GM18498 (cell line): ENCODE measurements around the gene IQGAP2.

ENCODE experiments used
- ATAC-seq: cut with Tn5 transposase; IDR thresholded peaks from one replicate; pipeline ENCODE4 v1.9.1; 2021; ENCODE audit warnings: mild to moderate bottlenecking, moderate library complexity; ENCODE audit not compliant: unreplicated experiment

The IQGAP2 gene

DNA sequence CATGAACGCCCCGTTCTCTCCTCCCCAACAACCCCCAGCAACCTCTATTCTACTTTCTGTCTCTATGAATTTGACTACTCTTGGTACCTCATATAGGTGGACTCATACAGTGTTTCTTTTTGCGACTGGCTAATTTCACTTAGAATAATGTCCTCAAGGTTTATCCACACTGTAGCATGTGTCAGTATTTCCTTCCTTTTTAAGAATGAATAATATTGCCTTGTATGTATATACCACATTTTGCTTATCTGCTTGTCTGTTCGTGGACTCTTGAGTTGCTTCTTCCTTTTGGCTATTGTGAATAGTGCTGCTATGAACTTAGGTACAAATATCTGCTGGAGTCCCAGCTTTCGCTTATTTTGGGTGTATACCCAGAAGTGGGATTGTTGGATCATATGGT lies 42.7 kb downstream of the IQGAP2 start:
- no peak for ATAC-seq

DNA sequence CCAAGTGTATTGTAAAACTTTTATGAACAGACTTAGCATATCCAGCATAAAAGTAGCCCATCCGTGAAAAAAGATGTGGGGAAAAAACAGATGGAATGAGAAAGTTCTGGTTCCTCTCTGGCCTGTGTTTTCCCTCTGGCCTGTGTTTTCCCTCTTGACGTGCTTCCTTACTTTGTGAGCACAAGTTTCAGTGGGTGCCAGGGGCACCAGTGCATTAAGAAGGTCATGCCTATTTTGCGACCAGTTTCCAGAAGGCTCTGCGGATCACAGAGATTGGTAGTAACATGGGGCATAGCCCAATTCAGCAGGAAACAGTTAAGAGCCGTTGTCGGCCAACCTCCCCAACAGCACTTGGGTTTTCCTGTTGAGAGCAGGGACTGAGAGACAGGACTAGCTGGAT lies 43.7 kb downstream of the IQGAP2 start:
- no peak for ATAC-seq

DNA sequence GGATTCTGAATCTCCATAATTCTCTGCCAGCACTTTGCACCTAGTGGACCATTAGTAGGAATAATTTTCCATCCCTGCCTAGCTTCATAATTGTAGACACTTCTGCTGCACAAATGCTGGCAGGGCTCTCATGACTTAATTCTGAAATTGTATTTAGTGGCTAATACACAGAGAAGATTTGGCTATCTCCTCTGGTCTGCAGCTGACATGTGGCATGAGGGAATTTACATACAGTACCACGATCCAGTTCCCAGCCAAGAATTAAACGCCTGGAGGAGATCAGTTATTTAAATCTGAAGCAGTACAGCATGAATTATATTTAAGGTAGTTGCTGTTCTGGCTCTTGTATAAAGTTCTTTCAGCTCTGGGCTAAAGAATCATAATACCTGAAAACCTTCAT lies 46.5 kb downstream of the IQGAP2 start:
- no peak for ATAC-seq

DNA sequence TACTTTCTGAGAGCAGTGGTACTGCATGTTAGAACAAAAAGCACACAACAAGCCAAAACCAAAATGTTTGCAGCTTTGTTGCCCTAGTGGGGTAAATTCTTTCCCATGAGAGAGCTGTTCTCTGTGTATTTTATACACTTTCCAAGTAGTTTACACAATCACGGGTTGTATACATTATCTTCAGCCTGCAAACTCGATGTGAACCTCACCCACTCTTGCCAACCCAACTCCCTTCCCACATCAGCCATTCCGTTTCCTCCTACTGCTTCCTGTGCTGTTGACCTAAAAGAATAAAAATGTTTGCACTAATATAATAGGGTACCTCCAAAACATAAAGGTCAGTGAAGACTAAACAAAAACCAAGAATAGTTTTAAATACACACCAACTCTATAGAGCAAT lies 47.0 kb downstream of the IQGAP2 start:
- ATAC-seq = no peak

DNA sequence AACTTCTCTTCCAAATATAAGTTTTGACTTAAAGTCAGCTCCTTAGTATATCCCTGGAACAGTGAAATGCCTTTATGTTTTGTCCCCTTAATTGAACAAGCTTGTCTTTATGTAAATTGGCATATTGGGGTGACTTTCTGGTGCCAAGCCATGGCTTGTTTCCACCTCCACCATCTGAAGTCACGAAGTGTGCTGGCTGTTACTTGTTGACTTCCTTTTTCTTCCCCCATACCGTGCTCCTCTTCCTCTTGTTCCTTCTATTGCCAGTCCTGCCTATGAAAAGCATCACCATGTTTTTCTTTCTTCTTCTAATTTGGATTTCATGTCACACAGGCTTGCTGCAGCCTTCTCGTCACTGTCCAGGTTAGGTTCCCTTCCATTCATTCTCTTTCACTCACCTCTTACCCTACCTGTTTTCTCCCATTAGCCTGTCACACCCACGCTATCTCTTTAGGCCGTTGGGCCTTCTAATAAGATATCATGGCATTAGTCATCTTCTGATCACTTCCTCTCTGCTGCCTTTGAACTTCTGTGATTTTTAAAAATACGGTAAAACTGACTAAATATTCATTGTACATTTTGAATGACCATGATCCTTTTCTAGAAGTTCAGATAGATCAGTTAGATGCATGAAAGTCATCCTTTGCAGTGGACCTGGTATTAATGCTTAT lies 48.1 kb downstream of the IQGAP2 start:
- no peak for ATAC-seq

DNA sequence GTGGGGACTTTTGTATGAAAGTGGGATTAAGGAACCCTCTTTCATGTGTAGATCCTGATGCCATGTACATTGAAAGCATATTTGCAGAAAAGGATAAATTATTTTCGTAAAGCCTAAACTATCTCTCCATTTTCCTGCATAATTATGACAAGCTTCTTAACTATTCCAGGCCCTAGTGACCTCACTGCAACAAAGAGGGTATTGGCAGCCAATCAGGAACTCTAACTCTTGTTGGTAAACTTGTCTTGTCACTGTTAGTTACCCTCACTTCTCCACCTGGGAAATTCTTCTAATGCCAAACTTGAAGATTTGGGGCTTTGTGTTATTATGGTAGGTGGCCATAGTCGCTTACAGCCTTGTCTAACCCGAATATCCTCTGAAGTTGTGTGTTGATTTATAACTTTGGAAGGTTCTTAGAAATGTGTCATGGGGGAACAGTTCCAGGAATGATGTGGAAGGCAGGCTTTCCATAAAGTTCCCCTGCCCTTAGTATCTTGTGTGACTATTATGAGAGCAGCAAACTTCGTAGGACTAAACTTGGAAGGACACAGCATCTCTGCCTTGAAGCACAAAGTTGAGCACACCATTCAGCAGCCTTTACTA lies 52.5 kb downstream of the IQGAP2 start:
- ATAC-seq = no peak

DNA sequence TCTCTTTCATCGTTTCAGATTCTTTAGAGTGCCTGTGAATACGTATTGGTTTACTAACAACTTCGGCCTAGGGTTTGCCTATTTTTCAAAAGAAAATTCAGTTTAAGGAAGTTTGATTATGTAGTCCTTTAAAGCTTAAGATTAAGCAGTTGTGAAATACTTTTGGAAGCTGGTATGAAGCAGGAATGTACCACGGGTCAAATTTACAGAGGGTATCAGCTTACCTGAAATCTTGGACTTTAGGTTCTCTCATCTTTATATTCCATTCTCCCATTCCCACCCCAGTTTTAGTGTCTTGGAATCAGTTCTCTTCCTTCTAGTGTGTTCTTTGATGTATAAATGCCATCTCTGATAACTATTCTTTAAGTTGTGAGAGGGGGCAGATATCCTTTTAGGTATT lies 53.2 kb downstream of the IQGAP2 start:
- no peak for ATAC-seq

DNA sequence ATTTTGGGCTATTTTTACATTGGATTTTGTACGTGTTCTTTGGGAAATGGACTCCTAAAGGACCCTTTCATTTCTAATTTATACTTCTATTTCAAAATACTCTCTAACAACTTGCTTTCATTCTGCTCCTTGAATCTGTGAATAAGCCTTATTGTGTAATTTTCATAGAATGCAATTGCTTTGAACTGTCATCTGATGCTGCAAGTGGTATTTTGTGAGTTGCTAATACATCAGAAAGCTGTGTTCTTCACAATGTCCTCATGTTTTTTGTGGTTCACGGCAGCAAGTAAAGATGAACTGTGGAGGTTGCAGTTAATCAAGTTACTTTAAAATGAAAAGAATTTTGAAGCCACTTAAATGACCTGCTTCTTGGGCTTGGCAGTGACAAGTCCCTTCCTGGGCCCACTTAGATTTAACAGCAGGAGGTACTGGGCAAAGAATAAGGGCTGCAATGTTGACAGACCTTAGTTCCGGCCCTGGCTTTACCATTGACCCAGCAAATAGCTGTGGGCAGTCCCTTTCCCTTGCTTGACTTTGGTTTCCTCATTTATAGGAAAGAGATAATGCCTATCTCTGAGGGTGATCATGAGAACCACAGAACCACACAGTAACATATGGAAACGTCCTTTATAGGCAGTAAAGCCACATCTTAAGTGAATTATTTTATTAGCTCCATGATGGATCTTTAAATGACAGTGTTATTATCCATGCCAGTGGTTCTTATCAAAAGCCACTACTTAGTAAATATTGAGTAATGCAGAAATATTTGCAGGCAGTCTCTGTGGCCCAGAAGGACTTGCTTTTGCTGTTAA lies 54.8 kb downstream of the IQGAP2 start:
- ATAC-seq = no peak

DNA sequence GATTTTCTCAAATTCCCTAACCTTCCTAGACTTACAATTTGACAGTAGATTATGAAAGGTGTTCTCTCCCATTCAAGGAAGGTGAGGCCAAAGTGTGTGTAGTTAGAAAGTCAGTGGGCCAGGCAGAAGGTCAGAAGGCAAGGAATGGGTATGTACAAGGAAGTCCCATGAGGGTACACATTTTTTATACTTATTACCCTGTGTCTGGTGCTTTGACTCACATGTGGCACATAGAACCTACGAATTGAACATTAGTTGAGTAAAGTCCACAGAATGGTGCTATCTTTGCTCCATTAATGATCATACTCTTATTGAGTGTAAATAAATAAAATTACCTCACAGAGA lies 55.4 kb downstream of the IQGAP2 start:
- no peak for ATAC-seq

DNA sequence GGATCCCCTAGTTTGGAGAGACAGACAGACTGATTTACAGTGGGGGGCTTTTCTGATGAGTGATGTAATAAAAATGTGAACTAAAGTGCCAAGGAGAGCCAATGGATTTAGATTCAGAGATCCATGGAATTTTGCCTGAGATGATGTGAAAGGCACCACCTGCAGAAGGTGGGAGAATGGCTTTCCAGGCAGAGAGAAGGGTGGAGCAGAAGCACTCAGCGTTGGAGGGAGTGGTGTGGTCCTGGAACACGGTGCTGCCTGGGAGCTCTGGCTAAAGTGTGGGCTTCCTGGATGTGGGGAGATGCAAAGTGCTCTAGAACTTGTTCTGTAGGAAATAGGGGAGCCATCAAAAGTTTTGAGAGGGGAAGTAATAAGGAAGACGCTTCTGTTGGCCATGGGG lies 57.0 kb downstream of the IQGAP2 start:
- ATAC-seq = no peak

DNA sequence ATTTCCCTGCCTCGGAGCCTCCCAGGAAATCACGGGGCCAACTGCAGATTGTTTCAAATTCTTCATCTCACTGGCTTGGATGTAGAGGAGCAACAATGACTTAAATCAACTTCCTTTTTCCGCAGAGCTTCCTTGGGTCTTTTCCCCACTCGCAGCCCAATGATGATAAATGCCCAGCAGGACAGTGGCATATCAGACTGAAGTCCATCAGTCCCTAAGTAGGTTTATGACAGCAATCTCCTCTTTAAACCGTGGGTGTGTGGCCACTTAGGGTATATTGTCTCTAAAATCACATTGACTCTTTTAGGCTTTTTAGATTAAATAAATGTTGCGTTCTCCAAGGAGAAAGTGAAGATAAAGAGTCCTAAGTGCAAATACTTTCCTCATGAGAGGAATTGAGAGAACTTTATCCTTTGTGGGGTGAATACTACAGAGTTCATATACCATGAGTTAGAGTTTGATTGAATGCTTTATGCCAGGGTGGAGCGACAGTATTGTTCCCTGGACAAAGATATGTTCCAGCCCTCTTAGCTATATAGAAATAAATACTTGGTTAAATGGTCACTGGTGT lies 59.1 kb downstream of the IQGAP2 start:
- ATAC-seq = no peak

DNA sequence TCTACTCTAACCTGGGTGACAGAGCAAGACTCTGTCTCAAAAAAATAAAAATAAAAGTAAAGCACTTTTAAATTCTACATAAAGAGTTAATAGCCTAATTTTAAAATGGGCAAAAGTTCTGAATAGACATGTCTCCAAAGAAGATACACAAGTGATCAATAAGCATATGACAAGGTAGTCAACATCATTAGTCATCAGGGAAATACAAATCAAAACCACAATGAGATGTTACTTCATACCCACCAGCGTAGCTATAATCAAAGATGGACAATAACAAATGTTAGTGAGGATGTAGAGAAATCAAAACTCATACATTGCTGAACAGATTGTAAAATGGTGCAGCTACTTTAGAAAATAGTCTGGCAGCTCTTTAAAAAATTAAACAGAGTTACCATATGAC lies 64.1 kb downstream of the IQGAP2 start:
- ATAC-seq = no peak

DNA sequence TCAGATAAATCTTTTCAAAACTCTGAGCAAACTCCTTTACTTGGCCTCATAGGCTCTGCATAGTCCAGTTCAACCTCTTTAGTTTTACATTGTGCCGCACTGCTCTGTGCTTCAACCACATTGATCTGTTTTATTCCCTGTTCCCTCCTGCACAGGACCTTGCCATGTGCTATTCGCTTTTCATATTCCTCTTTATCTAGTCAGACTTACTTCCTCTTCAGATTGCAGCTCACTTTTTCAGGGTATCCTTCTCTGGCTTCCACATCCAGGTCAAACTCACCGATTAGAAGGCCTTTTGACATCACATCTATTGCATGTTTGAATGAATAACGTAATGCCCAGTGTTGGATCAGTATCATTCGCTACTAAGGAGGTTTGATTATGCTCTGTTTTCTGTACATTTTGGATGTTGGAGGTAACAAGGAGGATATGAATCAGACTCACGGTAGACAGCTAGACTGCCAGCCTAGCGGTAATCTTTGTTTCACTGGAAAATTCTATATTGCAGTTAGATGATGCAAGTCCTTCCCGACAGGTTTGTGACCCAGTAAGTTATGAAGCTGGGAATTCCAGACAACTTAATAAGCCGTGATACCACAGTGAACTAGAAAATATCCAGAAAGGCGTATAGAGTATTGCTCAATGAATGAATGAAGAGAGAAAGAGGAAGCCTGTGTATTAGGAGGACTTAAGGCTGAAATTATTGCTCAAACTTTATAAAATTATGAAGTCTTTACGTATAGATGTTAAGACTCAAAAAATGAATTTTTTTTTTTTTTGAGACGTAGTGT lies 65.7 kb downstream of the IQGAP2 start:
- ATAC-seq = no peak

DNA sequence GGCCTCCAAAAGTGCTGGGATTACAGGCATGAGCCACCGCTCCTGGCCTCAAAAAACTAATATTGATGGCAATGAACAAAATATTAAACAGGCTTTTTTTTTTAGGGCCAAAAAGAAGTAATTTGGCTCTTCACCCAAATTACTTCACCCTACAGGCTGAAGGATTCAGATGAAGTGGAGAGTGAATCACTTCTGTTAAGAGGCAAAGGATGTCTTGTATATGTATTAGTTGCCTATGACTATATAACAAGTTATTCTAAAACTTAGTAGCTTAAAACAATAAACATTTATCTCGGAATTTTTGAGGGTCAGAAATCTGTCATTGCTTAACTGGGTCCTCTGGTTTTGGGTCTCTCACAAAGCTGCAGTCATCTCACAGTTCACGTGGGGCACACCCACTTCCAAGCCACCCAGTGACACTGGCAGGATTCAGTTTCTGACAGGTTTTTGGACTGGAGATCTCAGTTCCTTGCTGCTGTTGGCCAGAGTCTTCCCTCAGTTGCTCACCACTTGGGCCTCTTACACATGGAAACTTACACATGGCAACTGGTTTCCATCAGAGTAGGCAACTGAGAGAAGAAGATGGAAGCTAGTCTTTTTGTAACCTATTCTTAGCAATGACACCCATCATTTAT lies 66.7 kb downstream of the IQGAP2 start:
- no peak for ATAC-seq

DNA sequence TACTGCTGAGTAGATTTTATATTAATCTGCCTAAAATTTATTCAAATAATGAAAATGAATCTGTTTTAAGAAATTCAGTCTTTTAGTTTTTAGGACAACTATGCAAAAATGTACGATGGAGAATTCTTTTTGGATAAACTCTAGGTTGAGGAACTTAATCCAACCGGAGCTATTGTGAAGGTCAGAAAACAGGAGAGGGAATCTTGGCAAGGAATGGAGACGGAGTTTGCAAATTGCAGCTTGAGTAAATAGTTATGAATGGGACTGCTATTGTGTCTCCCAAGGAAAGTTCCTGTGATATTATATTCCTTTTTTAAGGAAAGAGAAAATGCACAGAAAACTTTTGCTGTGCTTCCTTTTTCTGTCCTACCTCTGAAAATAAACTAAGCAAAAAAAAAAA lies 67.9 kb downstream of the IQGAP2 start:
- ATAC-seq = no peak

DNA sequence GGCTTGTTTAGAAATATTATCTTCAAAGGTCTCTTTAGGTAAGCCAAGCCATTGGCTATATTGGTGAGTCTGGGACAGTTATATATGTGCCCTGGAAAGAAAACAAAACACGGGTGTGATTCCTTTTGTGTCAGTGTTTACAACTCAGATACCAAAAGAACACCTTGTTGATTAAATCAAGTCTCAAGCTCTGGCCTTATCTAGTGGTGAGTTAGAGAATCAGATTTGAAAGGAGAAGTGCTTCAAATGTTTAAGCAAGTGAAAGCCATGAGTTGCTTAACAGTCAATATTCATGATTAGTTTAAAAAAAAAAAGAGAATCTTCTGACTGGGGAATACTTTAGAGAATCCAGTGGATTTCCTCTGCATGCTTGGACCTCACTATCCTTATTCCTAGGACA lies 68.3 kb downstream of the IQGAP2 start:
- no peak for ATAC-seq

DNA sequence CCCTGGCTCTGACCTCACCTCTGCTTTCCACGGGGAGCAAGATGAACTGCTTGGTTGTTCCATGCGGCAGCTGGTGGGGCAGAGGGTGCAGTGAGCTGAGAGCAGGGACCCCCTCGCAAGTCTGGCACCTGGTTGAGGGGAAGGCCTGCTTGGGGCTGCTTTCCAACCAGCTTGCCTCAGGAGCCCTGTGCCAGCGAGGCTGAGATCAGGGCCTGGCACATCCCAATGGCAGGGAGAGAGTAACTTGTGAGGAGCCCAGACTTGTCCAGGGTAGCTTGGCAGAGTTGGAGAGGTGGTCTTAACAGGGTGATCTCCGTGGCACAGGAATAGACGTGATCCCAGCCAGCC lies 68.9 kb downstream of the IQGAP2 start:
- ATAC-seq = no peak

DNA sequence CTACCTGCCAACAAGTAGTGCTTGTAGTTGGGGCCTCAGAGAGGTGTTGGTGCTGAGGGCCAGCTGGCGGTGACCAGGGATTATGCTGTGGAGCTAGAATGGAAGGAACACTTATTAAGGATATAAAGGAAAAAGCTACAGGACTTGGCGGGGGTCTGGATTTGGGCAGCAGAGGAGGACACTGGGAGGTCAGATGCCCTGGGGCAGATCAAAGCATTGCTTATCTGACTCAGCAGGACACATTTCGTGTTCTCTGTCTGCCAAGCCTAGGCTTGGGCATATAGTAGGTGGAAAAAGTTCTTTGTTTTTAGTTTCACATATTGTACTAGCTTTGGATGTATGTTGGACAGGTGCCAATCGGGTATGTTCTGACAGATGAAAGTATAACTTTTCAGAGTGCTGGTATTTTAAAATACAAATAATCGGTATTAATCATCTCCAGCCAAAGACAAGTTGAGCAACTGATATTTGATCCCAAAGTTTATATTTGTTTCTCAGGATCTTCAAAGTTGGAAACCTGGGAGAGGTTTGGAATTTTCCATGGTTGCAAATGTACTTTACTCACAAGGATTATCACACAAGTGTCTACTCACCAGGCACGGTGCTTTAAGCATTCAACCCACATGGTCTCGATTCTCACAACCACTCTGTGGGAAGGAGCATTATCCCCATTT lies 69.4 kb downstream of the IQGAP2 start:
- ATAC-seq = no peak

DNA sequence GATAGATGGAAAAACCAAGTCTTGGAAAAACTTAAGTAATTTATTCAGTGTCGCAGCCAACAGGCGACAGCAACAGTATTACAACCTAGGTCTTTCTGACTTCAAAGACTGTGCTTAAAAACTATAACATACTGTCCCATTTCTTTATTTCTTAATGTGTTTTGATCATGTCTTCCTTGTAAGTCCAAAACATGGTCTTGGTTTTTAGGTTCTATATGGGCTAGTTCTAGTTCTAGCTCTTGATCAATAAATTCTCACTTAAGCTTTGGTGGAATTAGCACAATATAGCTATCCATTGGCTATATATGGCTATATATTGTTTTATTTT lies 69.9 kb downstream of the IQGAP2 start:
- no peak for ATAC-seq

DNA sequence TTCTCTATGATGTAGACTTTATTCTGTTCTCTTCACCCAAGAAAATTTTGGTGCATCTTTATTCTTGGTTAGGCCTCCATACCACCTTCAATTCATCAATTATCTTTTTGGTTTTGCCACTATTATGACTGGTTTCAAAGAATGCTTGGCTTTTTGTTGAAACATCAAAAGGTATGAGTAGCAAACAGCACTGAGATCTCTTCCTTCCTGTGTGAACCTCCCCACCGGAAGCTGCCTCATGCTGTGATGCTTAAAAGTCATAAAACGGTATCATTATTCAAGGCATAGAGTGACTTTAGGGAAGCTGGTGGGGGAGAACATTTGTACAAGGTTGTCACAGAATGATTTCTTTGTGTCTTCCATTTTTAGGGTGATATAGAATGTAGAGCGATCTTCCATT lies 70.6 kb downstream of the IQGAP2 start:
- ATAC-seq = no peak

DNA sequence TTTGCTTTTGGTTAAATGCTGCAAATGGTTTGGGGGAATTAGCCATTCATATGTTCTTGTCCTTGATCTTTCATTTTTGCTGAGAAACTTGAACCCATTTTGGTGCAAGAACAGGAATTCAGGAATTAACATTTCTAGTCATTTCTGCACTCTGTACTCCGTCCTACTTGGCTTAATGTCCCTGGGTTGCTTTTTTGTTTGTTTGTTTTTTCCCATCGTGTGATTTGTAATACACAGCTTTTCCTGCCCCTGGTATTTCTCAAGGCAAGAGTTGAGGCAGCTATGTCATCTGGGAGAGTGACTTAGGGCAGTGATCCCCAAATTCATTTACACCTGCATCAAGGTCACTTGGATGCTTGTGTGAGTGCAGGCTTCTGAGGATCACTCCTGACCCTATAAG lies 71.3 kb downstream of the IQGAP2 start:
- no peak for ATAC-seq
